ENCODE results near the gene KCNK16.

Gene KCNK16

DNA sequence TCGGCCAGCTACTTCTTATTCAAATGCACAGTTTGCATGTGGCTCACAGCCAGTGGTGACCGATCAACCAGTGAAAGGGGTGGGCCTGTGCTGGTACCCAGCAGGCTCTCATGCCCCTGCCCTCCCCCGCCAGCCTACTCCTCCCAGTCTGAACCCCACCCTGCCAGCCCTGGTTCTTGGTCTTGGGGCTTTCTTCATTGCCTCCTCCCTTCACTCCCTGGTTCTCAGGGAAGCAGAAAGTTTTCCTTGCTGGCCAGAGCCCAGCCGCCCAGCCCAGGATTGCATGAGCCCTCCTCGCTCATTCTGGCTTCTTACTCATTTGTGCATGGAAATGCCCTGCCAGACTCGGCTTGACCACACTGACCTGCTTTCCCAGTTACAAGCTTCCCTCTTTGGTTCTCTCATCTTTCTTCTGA, 49.1 kb downstream of the KCNK16 start:
- DNase-seq, result no peak

- no peak for DNase-seq
These were observed 52.5 kb downstream of the KCNK16 start for GRCh38 chr6:39269961-39270360.

- DNase-seq, result no peak
These were observed 53.8 kb downstream of the KCNK16 start for GRCh38 chr6:39268721-39269120.

- DNase-seq, result no peak
These were observed 54.3 kb downstream of the KCNK16 start for GRCh38 chr6:39268171-39268570.

DNA sequence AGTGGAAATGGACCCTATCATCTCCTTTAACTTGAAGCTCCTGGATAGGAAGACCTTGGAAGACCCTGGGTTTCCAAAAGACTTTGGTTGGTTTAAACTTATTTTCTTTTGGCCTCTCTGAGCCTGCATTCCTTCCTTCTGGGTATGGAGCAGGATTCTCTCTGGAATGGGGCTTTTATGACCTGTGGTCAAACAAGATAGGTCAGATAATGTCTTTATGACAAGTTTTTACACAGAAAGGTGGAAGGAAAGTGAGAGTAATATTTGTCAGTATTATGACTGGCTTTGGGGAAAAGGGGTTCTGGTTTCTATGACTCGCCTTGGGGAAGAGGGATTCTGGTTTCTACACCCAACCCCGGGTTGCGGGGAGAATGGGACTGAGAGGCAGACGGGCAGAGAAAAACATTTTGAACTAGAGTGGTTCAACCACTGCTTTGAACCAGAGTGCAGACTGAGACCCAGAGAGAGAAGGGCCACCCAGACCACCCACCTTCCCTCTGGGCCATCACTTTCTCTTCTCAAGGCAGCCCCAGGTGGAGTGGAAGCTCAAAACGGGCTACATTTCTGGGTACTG, 55.6 kb downstream of the KCNK16 start:
- no peak for DNase-seq

GRCh38 chr6:39266375-39266774, 56.1 kb downstream of the KCNK16 start:
- no peak for DNase-seq
